Hepatocyte (in vitro differentiated cells): ENCODE data around the gene ATOH8.

Experiments used
- CTCF ChIP-seq: fragments of 200-600 bp; sonication (generic); IDR thresholded peaks from 2 replicates; pipeline ENCODE4 v1.5.1; 2016; ENCODE audit warnings: antibody characterized with exemption, mild to moderate bottlenecking; ENCODE audit not compliant: poor library complexity
- EZH2 ChIP-seq: fragments of 200-600 bp; sonication (generic); IDR thresholded peaks from 2 replicates; pipeline ENCODE4 v1.6.1; 2016; ENCODE audit warnings: antibody characterized with exemption, mild to moderate bottlenecking, borderline replicate concordance
- EZH2phosphoT487 ChIP-seq: fragments of 200-600 bp; sonication (generic); IDR thresholded peaks from one replicate; pipeline ENCODE4 v1.6.1; 2018; ENCODE audit warnings: antibody characterized with exemption, mild to moderate bottlenecking, low read depth, moderate library complexity; ENCODE audit not compliant: unreplicated experiment, severe bottlenecking

- TF ChIP-seq EZH2 (no peak), CTCF (no peak), EZH2phosphoT487 (no peak)
These were observed 17.1 kb downstream of the ATOH8 start for GRCh38 chr2:85770786-85771409.
